ENCODE results near the gene CLEC4M.
"Not testable (repeated sequence)": the region's sequence is repeated elsewhere in the genome, so short reads cannot be mapped to it uniquely, and the experiment has no call there.

Gene CLEC4M

DNA sequence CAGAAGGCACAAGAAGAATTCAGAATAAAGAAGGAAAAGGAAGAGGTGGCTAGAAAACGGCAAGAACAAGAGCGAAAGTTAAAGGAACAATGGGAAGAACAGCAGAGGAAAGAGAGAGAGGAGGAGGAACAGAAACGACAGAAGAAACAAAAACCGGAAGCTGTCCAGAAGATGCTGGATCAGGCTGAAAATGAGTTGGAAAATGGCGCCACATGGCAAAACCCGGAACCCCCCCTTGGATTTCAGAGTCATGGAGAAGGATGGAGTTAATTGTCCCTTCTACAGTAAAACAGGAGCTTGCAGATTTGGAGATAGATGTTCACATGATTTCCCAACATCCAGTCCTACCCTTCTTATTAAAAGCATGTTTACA, 22.4 kb upstream of the CLEC4M start:
- TF ChIP-seq, protein P1, sequence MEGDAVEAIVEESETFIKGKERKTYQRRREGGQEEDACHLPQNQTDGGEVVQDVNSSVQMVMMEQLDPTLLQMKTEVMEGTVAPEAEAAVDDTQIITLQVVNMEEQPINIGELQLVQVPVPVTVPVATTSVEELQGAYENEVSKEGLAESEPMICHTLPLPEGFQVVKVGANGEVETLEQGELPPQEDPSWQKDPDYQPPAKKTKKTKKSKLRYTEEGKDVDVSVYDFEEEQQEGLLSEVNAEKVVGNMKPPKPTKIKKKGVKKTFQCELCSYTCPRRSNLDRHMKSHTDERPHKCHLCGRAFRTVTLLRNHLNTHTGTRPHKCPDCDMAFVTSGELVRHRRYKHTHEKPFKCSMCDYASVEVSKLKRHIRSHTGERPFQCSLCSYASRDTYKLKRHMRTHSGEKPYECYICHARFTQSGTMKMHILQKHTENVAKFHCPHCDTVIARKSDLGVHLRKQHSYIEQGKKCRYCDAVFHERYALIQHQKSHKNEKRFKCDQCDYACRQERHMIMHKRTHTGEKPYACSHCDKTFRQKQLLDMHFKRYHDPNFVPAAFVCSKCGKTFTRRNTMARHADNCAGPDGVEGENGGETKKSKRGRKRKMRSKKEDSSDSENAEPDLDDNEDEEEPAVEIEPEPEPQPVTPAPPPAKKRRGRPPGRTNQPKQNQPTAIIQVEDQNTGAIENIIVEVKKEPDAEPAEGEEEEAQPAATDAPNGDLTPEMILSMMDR (IDR thresholded peaks at IDR 0.05): no peak
- Histone ChIP-seq H3K27ac (no peak overlapping the region), H3K4me3 (no peak overlapping the region)
- peak; percentile 11 for DNase-seq (ENCODE audit: low spot score)

DNA sequence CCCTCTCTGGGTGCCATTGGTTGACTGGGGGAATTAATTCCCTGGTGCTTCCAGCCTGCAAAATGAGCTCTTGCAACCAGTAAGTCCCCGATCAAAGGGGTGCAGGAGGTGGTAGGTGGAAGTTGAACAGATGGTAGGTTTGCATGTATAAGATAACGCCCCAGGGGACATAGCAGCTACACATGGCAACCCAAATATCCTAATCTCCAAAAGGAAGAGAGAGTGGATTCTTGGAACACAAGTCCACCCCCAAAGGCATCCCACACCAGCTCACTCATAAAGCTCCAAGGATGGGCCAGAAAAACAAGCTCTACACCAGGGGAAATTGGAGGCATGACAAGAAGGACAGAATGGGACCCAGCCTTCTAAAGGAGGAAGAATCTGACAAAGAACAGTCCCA, 20.5 kb upstream of the CLEC4M start:
- no peak for DNase-seq (ENCODE audit: low spot score)
- TF ChIP-seq, protein P1 (IDR thresholded peaks at IDR 0.05): no peak
- Histone ChIP-seq H3K27ac (no peak overlapping the region), H3K4me3 (no peak overlapping the region)

DNA sequence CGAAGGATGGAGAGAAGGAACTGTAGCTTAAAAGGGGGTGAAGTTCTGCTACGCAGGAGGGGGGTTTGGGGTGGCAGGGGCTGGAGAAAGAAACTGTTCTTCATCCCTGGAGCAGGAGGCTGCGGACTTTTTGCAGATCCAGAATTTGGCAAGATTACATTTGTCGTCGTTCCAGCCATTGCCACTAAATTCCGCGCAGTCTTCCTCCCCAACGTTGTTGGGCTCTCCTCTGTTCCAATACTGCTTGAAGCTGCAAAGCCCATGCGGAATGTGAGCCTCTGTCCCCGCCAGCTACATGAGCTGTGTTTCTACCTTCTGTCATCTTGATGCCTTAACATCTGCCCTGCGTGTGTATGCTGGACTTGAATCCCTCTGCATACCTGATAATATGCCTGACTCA, 20.1 kb upstream of the CLEC4M start:
- no peak overlapping the region for H3K4me3 ChIP-seq
- TF ChIP-seq, protein P1 (IDR thresholded peaks at IDR 0.05): no peak
- H3K27ac ChIP-seq: no peak overlapping the region
- no peak for DNase-seq (ENCODE audit: low spot score)

DNA sequence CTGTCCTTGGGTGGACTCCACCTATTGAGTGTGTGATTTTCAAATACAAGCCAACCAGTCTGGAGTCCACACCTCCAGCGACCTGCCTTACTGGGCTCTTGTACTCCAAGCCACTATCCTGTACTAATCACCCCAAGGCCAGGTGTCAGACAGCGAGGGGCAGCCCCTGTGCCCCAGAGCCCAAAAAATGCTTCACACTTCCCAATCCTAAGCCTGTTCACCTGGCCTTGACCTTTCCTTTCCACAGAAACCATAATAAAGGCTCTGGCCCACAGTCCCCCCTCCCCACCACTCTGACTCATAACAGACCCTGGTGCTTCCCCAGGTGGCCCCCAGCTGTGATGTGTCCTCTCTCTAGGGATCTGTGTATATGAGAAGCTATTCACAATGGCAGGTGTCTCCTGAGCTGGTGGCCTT, 19.6 kb upstream of the CLEC4M start:
- Histone ChIP-seq H3K27ac (no peak overlapping the region), H3K4me3 (no peak overlapping the region)
- TF ChIP-seq, protein P1 (IDR thresholded peaks at IDR 0.05): no peak
- DNase-seq (ENCODE audit: low spot score): no peak

DNA sequence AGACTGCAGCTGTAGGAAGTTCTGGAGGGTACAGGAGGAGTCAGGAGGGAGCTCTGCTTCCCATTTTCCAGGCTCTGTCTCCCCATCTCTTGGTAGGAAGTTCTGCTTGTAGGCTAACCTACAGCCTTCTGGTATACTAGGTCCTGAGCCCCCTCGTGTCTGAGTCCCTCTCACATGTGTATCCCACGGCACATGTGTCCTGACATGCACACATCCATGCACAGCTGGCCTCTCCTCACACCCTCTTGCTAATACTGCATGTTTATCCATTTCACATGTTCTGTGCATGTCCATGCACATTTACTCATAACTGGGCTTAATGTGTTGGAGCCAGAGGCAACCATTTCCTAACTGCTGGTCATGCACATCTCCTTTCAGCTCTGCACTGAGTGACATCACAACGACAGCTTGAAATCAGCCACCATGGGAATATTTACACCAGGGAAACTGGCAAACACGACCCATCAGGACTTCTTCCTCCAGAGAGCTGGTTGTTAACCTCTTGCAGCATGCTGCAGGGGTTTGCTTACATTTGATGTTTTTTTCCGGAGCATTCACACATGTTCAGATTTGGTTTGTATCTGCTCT, 18.8 kb upstream of the CLEC4M start:
- DNase-seq (ENCODE audit: low spot score): no peak
- TF ChIP-seq, protein P1 (IDR thresholded peaks at IDR 0.05): no peak
- H3K4me3 ChIP-seq: no peak overlapping the region
- H3K27ac ChIP-seq: no peak overlapping the region

DNA sequence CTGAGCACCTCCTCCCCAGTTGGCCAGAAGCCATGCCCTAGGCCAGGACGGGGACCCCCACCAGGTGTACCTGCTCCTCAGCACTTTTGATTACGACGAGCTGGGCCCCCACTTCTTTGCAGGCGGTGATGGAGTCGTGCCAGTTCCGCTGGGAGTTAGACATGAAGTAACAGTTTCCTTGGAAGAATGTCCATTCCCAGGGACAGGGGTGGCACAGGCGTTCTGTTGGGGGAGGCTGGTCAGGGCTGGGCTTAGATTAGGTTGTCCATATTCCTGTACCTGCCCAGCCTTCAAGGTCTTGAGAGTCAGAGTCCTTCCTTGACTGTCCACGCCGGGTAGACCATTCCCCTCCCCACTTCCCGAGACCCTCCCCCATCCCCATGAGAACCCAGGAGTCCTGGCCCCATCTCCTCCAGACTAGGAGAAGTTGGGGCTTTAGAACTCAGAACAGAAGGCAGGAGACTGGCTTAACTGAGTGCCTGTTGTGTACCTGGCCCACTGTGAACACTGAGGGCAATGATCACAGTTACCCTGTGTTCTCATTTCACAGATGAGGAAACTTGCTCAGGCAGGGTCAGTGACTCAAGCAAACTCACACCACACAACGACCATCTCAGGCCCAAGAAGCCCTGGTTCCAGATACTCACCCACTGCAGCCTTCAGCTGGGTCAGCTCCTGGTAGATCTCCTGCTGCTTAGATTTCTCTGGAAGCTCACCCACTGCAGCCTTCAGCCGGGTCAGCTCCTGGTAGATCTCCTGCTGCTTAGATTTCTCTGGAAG, 18.0 kb upstream of the CLEC4M start:
- H3K4me3 ChIP-seq: no peak overlapping the region
- TF ChIP-seq, protein P1 (IDR thresholded peaks at IDR 0.05): no peak
- DNase-seq (ENCODE audit: low spot score): no peak

DNA sequence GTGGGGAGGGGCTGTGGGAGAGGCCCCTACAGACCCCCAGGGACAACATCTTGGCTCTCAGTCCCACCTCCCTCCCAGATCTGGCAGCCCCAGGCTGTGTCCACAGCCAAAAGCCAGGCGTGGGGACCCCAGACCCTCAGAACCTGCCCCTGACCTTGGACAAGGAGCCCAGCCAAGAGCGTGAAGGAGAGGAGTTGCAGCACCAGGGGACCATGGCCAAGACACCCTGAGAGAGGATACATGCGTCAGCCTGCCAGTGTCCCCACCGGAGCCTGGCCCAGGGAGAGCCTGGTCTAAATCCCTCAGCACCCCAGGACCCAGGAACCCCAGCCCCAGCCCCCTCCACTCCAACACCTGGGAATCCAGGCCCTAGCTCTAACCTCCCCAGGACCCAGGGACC, 16.7 kb upstream of the CLEC4M start:
- DNase-seq (ENCODE audit: low spot score); H3K4me3 ChIP-seq: not testable (repeated sequence)
- peak overlapping the region in 1 of 2 donors; percentile 22 for H3K27ac ChIP-seq

More for the DNA sequence above, 18.0 kb upstream of the CLEC4M start:
- no peak overlapping the region for H3K27ac ChIP-seq
